KOPT-K1 (cell line): ENCODE results near the gene DENND5A.
"Not testable (repeated sequence)": the region's sequence is repeated elsewhere in the genome, so short reads cannot be mapped to it uniquely, and the experiment has no call there.

ENCODE experiments used
- H3K27ac ChIP-seq: fragments of 200-600 bp; sonication (generic); 2 replicates; pipeline ENCODE4 v1.5.1; 2016; ENCODE audit warnings: antibody characterized with exemption, mild to moderate bottlenecking, low read depth, low read length; ENCODE audit not compliant: poor library complexity, severe bottlenecking
- H3K36me3 ChIP-seq: fragments of 200-600 bp; sonication (generic); 2 replicates; pipeline ENCODE4 v1.5.1; 2017; ENCODE audit warnings: antibody characterized with exemption, mild to moderate bottlenecking, low read length, moderate library complexity; ENCODE audit not compliant: insufficient read depth
- H3K9me3 ChIP-seq: fragments of 200-600 bp; sonication (generic); 2 replicates; pipeline ENCODE4 v1.5.1; 2017; ENCODE audit warnings: antibody characterized with exemption, low read length, mild to moderate bottlenecking; ENCODE audit not compliant: insufficient read depth, poor library complexity, severe bottlenecking

DENND5A gene

GRCh38 chr11:9180784-9181183, 84.4 kb downstream of the DENND5A start:
- Histone ChIP-seq H3K36me3 (peaks cover 62% of the 10 kb centered on the region), H3K9me3 (no peaks in the 10 kb centered on the region), H3K27ac (no peak overlapping the region)

- Histone ChIP-seq H3K9me3 (no peaks in the 10 kb centered on the region), H3K36me3 (peaks cover 64% of the 10 kb centered on the region), H3K27ac (no peak overlapping the region)
These were observed 86.0 kb downstream of the DENND5A start for GRCh38 chr11:9179141-9179540.

- no peaks in the 10 kb centered on the region for H3K9me3 ChIP-seq
- H3K27ac ChIP-seq = no peak overlapping the region
- H3K36me3 ChIP-seq = peaks cover 64% of the 10 kb centered on the region
These were observed 86.4 kb downstream of the DENND5A start for GRCh38 chr11:9178716-9179115.

- Histone ChIP-seq H3K27ac (no peak overlapping the region), H3K9me3 (no peaks in the 10 kb centered on the region), H3K36me3 (peaks cover 74% of the 10 kb centered on the region)
These were observed 87.6 kb downstream of the DENND5A start for GRCh38 chr11:9177438-9178091.

GRCh38 chr11:9176550-9176949, 88.6 kb downstream of the DENND5A start:
- no peak overlapping the region for H3K27ac ChIP-seq
- H3K36me3 ChIP-seq = peaks cover 84% of the 10 kb centered on the region
- no peaks in the 10 kb centered on the region for H3K9me3 ChIP-seq

GRCh38 chr11:9176136-9176535, 89.0 kb downstream of the DENND5A start:
- H3K36me3 ChIP-seq = peaks cover 84% of the 10 kb centered on the region
- H3K9me3 ChIP-seq = no peaks in the 10 kb centered on the region
- no peak overlapping the region for H3K27ac ChIP-seq

DNA sequence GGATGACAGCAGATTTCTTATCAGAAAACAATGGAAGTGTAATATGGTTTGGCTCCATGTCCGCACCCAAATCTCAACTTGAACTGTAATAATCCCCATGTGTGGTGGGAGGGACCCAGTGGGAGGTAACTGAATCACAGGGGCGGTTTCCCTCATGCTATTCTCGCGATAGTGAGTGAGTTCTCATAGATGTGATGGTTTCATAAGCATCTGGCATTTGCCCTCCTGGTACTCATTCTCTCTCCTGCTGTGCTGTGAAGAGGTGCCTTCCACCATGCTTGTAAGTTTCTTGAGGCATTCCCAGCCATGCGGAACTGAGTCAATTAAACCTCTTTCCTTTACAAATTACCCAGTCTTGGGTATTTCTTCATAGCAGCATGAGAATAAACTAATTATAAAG, 92.8 kb downstream of the DENND5A start:
- no peak overlapping the region for H3K27ac ChIP-seq
- no peaks in the 10 kb centered on the region for H3K9me3 ChIP-seq
- H3K36me3 ChIP-seq = peaks cover 85% of the 10 kb centered on the region

GRCh38 chr11:9170450-9170849, 94.7 kb downstream of the DENND5A start:
- Histone ChIP-seq H3K36me3 (peaks cover 75% of the 10 kb centered on the region), H3K27ac (no peak overlapping the region)

GRCh38 chr11:9169595-9170295, 95.4 kb downstream of the DENND5A start:
- Histone ChIP-seq H3K36me3 (peaks cover 74% of the 10 kb centered on the region), H3K9me3 (no peaks in the 10 kb centered on the region), H3K27ac (no peak overlapping the region)

More at GRCh38 chr11:9170450-9170849, 94.7 kb downstream of the DENND5A start:
- no peaks in the 10 kb centered on the region for H3K9me3 ChIP-seq

DNA sequence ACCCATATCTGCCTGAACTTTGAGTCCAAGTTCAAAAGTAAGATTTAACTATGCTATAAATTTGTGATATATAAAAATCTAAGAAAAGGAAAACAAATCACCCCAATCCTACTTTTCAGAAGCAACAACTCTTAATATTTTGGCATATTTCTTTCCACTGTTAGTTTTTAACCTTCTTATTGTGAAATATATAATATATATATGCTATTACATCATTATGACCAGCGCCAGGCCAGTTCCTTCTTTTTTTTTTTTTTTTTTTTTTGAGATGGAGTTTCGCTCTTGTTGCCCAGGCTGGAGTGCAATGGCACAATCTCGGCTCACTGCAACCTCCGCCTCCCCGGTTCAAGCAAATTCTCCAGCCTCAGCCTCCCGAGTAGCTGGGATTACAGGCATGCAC, 103.2 kb downstream of the DENND5A start:
- not testable (repeated sequence) for H3K9me3 ChIP-seq, H3K27ac ChIP-seq
- peaks cover 53% of the 10 kb centered on the region for H3K36me3 ChIP-seq

GRCh38 chr11:9160166-9160565, 105.0 kb downstream of the DENND5A start:
- Histone ChIP-seq H3K9me3 (no peaks in the 10 kb centered on the region), H3K36me3 (peaks cover 54% of the 10 kb centered on the region), H3K27ac (no peak overlapping the region)

DNA sequence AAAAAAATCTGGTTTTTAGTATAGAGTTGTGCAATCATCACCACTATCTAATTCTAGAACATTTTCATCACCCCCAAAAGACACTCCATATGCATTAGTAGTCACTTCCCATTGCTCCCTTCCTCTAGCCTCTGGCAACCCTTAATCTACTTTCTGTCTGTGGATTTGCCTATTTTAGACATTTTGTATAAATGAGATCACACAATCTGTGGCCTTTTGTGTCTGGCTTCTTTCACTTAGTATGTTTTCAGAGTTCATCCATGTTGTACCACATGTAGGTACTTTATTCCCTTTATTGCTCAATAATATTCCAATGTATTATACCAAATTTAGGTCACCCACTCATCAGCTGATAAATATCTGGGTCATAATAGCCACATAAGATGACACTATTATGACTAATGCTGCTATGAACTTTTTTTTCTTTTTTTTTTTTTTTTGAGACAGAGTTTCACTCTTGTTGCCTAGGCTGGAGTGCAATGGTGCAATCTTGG, 106.2 kb downstream of the DENND5A start:
- Histone ChIP-seq H3K9me3 (no peaks in the 10 kb centered on the region), H3K36me3 (peaks cover 54% of the 10 kb centered on the region), H3K27ac (no peak overlapping the region)

DNA sequence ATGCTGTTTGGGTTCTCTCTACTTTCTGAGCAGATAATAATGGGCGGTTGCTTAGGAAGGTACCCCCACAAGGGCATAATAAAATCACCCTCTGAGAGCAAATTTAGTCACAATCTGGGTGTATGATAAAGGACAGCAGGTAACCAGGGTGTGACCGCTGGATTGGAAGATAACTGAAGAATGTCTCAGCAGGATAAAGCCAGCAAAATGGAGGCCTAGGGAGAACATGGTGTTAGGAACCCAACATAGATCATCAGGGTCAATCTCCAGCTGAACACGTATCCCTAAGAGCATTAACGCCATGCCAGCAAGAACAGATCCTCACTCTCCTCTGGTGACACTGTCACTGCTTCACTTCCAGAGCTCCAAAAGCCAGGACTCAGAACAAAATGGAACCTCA, 109.2 kb downstream of the DENND5A start:
- Histone ChIP-seq H3K9me3 (no peaks in the 10 kb centered on the region), H3K27ac (no peak overlapping the region), H3K36me3 (peaks cover 55% of the 10 kb centered on the region)

DNA sequence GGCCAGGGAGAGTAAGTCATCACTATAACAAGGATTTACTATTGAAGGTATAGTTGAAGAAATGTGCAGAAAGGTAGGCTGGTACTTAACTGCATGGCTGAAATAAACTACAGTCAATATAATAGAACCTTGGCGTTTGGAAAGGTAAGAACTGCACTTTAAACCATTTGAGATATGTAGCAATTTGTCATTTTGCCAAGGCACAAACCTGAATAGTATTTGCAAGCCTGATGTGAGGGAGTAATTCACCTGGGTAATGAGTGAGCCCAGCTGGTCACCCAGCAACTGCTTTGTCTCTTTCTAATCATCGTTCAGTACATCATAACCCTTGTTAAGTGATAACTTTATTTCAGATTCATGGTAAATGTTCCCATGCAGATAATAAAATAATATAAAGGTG, 111.5 kb downstream of the DENND5A start:
- no peaks in the 10 kb centered on the region for H3K9me3 ChIP-seq
- peaks cover 61% of the 10 kb centered on the region for H3K36me3 ChIP-seq
- no peak overlapping the region for H3K27ac ChIP-seq

GRCh38 chr11:9151631-9152030, 113.5 kb downstream of the DENND5A start:
- peaks cover 71% of the 10 kb centered on the region for H3K36me3 ChIP-seq
- H3K9me3 ChIP-seq = no peaks in the 10 kb centered on the region
- H3K27ac ChIP-seq = no peak overlapping the region

GRCh38 chr11:9150926-9151325, 114.2 kb downstream of the DENND5A start:
- Histone ChIP-seq H3K36me3 (peaks cover 74% of the 10 kb centered on the region), H3K9me3 (no peaks in the 10 kb centered on the region), H3K27ac (no peak overlapping the region)
